GM06990 (cell line): ENCODE data around the gene OR6P1.

Source experiments
- DNase-seq: peaks from one replicate; pipeline ENCODE4 v3.0.0-alpha.2; 2011; ENCODE audit not compliant: insufficient read length; ENCODE audit errors: extremely low read depth
- H3K27me3 ChIP-seq: replicated peaks from 2 replicates; pipeline ENCODE4 v1.6.0; 2011; ENCODE audit warnings: low read length; ENCODE audit not compliant: control insufficient read depth, insufficient read depth
- H3K36me3 ChIP-seq: 2 replicates; pipeline ENCODE4 v1.5.1; 2011; ENCODE audit warnings: low read length; ENCODE audit not compliant: control insufficient read depth, insufficient read depth
- H3K4me3 ChIP-seq: replicated peaks from 2 replicates; pipeline ENCODE4 v1.5.1; 2011; ENCODE audit warnings: low read depth, mild to moderate bottlenecking, control low read depth, low read length
- TF ChIP-seq, protein P1 (sequence below): IDR thresholded peaks from 2 replicates; pipeline ENCODE4 v1.5.1; 2011; ENCODE audit warnings: low read length, control low read depth, mild to moderate bottlenecking, inconsistent platforms; ENCODE audit not compliant: insufficient read depth, poor library complexity, severe bottlenecking

OR6P1 gene, protein sequence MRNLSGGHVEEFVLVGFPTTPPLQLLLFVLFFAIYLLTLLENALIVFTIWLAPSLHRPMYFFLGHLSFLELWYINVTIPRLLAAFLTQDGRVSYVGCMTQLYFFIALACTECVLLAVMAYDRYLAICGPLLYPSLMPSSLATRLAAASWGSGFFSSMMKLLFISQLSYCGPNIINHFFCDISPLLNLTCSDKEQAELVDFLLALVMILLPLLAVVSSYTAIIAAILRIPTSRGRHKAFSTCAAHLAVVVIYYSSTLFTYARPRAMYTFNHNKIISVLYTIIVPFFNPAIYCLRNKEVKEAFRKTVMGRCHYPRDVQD

DNA sequence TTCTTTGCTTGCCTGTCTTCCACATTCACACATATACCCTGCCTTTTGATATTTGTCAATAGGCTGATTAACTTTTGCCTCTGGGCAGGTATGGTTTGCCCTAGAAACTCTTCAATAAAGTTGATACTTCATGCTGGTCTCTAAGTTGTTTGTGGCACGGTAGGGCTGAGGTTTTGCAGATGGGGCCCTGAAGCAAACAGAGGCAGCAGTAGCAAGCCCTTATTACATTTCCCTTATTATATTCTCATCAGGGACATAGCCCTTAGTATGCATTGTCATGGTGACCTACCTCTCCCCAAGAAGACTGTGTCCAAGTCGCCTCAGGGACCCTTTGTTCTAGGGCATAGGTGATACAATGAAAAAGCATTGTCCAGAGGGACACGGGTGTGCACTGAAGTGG lies at the start of gene OR6P1:
Gene OR6P1, minus strand, starts transcription at position 101 of the 400 bp plus-strand sequence. CDS start 6,976 bp downstream, outside the sequence.
- no peaks in the 10 kb centered on the region for H3K27me3 ChIP-seq
- TF ChIP-seq, protein P1, sequence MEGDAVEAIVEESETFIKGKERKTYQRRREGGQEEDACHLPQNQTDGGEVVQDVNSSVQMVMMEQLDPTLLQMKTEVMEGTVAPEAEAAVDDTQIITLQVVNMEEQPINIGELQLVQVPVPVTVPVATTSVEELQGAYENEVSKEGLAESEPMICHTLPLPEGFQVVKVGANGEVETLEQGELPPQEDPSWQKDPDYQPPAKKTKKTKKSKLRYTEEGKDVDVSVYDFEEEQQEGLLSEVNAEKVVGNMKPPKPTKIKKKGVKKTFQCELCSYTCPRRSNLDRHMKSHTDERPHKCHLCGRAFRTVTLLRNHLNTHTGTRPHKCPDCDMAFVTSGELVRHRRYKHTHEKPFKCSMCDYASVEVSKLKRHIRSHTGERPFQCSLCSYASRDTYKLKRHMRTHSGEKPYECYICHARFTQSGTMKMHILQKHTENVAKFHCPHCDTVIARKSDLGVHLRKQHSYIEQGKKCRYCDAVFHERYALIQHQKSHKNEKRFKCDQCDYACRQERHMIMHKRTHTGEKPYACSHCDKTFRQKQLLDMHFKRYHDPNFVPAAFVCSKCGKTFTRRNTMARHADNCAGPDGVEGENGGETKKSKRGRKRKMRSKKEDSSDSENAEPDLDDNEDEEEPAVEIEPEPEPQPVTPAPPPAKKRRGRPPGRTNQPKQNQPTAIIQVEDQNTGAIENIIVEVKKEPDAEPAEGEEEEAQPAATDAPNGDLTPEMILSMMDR: no peak
- no peaks in the 10 kb centered on the region for H3K36me3 ChIP-seq
- H3K4me3 ChIP-seq: no peak within 1 kb of the TSS
- DNase-seq: no peak

DNA sequence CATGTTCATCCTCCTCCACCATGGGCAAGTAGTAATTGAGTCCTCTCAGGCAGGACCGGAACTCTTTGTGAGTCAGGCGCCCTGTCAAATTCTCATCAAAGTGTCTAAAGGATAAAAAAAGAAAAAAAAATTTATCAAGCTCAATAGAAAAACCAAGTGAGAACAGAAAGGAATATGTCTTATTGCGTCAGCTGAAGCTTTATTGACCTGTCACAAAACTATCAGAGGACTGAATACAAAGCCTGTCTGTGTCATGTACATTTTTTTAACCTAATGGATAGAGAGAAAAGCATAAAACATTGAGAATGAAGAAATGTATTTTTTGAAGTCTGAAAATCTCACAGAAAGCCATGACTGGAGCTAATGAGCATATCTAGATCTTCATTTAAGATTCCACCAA lies 43.4 kb upstream of the OR6P1 start:
- Histone ChIP-seq H3K36me3 (no peaks in the 10 kb centered on the region), H3K27me3 (no peaks in the 10 kb centered on the region), H3K4me3 (no peak overlapping the region)
- TF ChIP-seq, protein P1: no peak
- DNase-seq: no peak

DNA sequence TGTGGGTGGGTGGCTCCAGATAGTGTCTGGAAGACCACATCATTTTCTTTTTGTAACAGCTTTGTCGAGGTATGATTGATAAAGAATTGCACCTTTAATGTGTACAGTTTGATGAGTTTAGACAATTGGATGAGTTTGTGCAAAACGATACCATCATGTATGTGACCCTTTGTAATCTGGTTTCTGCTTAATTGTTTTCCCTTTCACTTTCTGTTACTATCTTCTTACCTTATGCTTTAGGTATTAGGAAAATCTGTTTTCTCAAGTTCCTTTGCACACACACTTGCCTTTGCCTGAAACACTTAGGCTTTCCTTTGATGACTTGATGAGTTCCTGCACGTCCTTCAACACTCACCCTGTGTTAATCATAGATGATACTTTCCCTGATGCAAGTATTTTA lies 41.5 kb upstream of the OR6P1 start:
- Histone ChIP-seq H3K36me3 (no peaks in the 10 kb centered on the region), H3K4me3 (no peak overlapping the region), H3K27me3 (no peaks in the 10 kb centered on the region)
- TF ChIP-seq, protein P1: no peak
- DNase-seq: no peak

DNA sequence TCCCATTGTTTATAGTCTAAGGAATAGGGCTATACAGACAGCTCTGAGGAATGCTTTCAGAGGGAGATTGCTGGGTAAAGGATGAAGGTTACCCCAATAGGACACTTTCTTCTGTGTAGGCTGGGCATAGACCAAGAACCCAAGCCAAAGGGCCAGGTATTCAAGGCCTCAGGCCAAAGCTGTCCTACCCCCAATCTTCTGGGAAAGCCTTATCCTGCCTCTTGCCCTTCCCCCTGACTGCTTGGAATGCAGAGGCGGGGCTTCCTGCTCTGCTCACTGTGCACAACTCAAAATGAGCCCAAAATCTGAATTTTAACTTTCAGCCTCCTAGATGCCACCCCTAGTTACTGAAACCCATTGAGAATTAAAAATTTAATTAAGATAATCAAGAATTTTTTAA lies 36.9 kb upstream of the OR6P1 start:
- Histone ChIP-seq H3K36me3 (no peaks in the 10 kb centered on the region), H3K27me3 (no peaks in the 10 kb centered on the region), H3K4me3 (no peak overlapping the region)
- TF ChIP-seq, protein P1: no peak
- no peak for DNase-seq

DNA sequence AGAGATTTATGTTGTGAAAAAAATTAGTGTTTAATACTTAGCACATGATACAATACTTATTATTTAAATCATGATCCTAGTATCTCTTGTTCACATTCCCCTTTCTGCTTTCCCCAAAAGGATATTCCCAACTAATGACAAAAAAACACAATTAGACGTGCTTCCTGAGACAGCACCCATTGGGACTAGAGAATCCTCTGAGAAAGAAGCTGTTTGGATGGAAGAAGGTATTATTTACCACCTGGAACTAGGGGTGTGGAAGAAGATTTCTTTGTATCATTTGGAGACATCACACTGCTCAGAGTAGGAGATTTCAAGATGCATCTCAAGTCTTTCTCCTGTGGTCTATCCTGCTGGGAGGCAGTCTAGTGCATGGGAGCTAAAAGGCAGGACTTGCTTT lies 34.6 kb upstream of the OR6P1 start, which contains the start of gene OR10Z1:
Gene OR10Z1, plus strand, starts transcription at position 301 of the 400 bp plus-strand sequence. CDS start 1,171 bp downstream, outside the sequence.
- Histone ChIP-seq H3K27me3 (no peaks in the 10 kb centered on the region), H3K4me3 (no peak within 1 kb of the TSS), H3K36me3 (no peaks in the 10 kb centered on the region)
- TF ChIP-seq, protein P1: no peak
- no peak for DNase-seq

DNA sequence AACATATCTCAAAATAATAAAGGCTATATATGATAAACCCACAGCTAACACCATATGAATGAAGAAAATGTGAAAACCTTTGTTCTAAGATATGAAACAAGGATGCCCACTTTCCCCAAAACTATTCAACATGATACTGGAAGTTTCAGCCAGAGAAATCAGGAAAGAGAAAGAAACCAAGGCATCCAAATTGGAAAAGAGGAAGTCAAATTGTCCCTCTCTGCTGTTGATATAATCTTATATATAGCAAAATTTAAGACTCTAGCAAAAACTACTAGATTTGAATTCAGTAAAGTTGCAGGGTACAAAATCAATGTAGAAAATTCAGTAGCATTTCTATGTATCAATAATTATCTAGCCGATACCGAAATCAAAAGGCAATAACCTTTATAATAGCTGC lies 30.4 kb upstream of the OR6P1 start:
- H3K27me3 ChIP-seq: no peaks in the 10 kb centered on the region
- no peak overlapping the region for H3K4me3 ChIP-seq
- no peaks in the 10 kb centered on the region for H3K36me3 ChIP-seq
- no peak for DNase-seq
- TF ChIP-seq, protein P1: no peak
